Astrocyte (in vitro differentiated cells and primary cell): ENCODE measurements around the gene LRMDA. TPM values are rescaled to one million over a fixed set of nuclear protein-coding genes. Genes with fewer than 3 reads are reported as not detected.

Experiments used
- DNase-seq: peaks from one replicate; pipeline ENCODE4 v3.0.0-alpha.2; 2010; ENCODE audit warnings: low read depth
- FAIRE-seq: peaks from 2 replicates; lab custom pipeline; 2011; peaks lifted over from hg19 to GRCh38; lab: Jason Lieb, UNC
- H2AFZ ChIP-seq: 2 replicates; pipeline ENCODE4 v1.6.0; 2012; ENCODE audit warnings: low read depth, low read length, inconsistent platforms
- H3K27ac ChIP-seq: 2 replicates; pipeline ENCODE4 v1.5.1; 2011; ENCODE audit warnings: low read depth, low read length, inconsistent platforms
- H3K27me3 ChIP-seq: 2 replicates; pipeline ENCODE4 v1.6.0; 2011; ENCODE audit warnings: low read length, inconsistent platforms; ENCODE audit not compliant: insufficient read depth
- H3K36me3 ChIP-seq: 2 replicates; pipeline ENCODE4 v1.5.1; 2011; ENCODE audit warnings: low read length, inconsistent platforms; ENCODE audit not compliant: insufficient read depth
- H3K4me1 ChIP-seq: 2 replicates; pipeline ENCODE4 v1.5.1; 2011; ENCODE audit warnings: low read length, inconsistent platforms; ENCODE audit not compliant: insufficient read depth
- H3K4me2 ChIP-seq: 2 replicates; pipeline ENCODE4 v1.6.0; 2012; ENCODE audit warnings: low read length, inconsistent platforms
- H3K4me3 ChIP-seq: 2 replicates; pipeline ENCODE4 v1.5.1; 2011; ENCODE audit warnings: low read depth, mild to moderate bottlenecking, low read length, inconsistent platforms; ENCODE audit not compliant: insufficient read depth
- H3K79me2 ChIP-seq: 2 replicates; pipeline ENCODE4 v1.6.0; 2012; ENCODE audit warnings: mild to moderate bottlenecking, low read length, inconsistent platforms; ENCODE audit not compliant: insufficient read depth
- H3K9ac ChIP-seq: 2 replicates; pipeline ENCODE4 v1.6.0; 2012; ENCODE audit warnings: mild to moderate bottlenecking, low read length, inconsistent platforms
- H3K9me3 ChIP-seq: 2 replicates; pipeline ENCODE4 v1.5.1; 2012; ENCODE audit warnings: low read depth, mild to moderate bottlenecking, low read length, inconsistent platforms; ENCODE audit not compliant: insufficient read depth
- H4K20me1 ChIP-seq: 2 replicates; pipeline ENCODE4 v1.6.0; 2012; ENCODE audit warnings: low read length, inconsistent platforms; ENCODE audit not compliant: insufficient read depth
- H3K27ac Mint-ChIP-seq: one replicate; pipeline ENCODE4 v1.8.0; 2021; ENCODE audit warnings: mild to moderate bottlenecking, mixed read lengths; ENCODE audit not compliant: unreplicated experiment
- H3K27me3 Mint-ChIP-seq: one replicate; pipeline ENCODE4 v1.8.0; 2021; ENCODE audit warnings: low read depth, mixed read lengths; ENCODE audit not compliant: unreplicated experiment
- H3K36me3 Mint-ChIP-seq: one replicate; pipeline ENCODE4 v1.8.0; 2021; ENCODE audit warnings: low read depth, mixed read lengths; ENCODE audit not compliant: unreplicated experiment
- H3K4me1 Mint-ChIP-seq: one replicate; pipeline ENCODE4 v1.8.0; 2021; ENCODE audit warnings: low read depth, mixed read lengths; ENCODE audit not compliant: unreplicated experiment
- H3K4me3 Mint-ChIP-seq: one replicate; pipeline ENCODE4 v1.8.0; 2021; ENCODE audit warnings: mild to moderate bottlenecking, moderate library complexity, mixed read lengths; ENCODE audit not compliant: unreplicated experiment
- H3K9me3 Mint-ChIP-seq: one replicate; pipeline ENCODE4 v1.8.0; 2021; ENCODE audit warnings: mild to moderate bottlenecking, mixed read lengths; ENCODE audit not compliant: unreplicated experiment
- CTCF ChIP-seq: IDR thresholded peaks from 2 replicates; pipeline ENCODE4 v1.5.1; 2011; ENCODE audit warnings: low read depth, mild to moderate bottlenecking, inconsistent platforms, low read length, moderate library complexity; ENCODE audit not compliant: insufficient read depth
- EZH2 ChIP-seq: IDR thresholded peaks from 2 replicates; pipeline ENCODE4 v1.6.1; 2012; ENCODE audit warnings: mild to moderate bottlenecking, low read length, inconsistent platforms; ENCODE audit not compliant: insufficient read depth
- total RNA-seq: library from RNA; stranded (reverse); gene quantifications from 2 replicates; pipeline ENCODE4 v1.2.1, GENCODE V29; 2021

LRMDA gene
- total RNA-seq, 1 donor from 2014 or later, result 2.7 TPM

- Mint-ChIP-seq H3K9me3 (no peaks in the 10 kb centered on the region), H3K27ac (no peak overlapping the region), H3K36me3 (no peaks in the 10 kb centered on the region), H3K4me1 (no peaks in the 10 kb centered on the region), H3K27me3 (peaks cover 10% of the 10 kb centered on the region), H3K4me3 (no peak overlapping the region)
- no peak overlapping the region for H3K4me3 ChIP-seq
- FAIRE-seq (no peak), DNase-seq (peak; percentile 12)
- no peaks in the 10 kb centered on the region for H3K79me2 ChIP-seq
- H3K9ac ChIP-seq, result no peak overlapping the region
- no peaks in the 10 kb centered on the region for H3K36me3 ChIP-seq
- H4K20me1 ChIP-seq, result no peaks in the 10 kb centered on the region
- H3K4me2 ChIP-seq, result no peak overlapping the region
- H3K27me3 ChIP-seq, result peaks cover 3% of the 10 kb centered on the region
- H3K9me3 ChIP-seq, result no peaks in the 10 kb centered on the region
- TF ChIP-seq CTCF (no peak), EZH2 (no peak)
- no peak overlapping the region for H2AFZ ChIP-seq
- H3K4me1 ChIP-seq, result no peaks in the 10 kb centered on the region
- no peak overlapping the region for H3K27ac ChIP-seq
Observed at GRCh38 chr10:76248649-76249200, 817.3 kb downstream of the LRMDA start.

GRCh38 chr10:76251841-76252671, 820.6 kb downstream of the LRMDA start:
- peak; percentile 17 for FAIRE-seq

GRCh38 chr10:76252733-76253132, 821.3 kb downstream of the LRMDA start:
- H3K27me3 ChIP-seq, result no peaks in the 10 kb centered on the region
- H2AFZ ChIP-seq, result no peak overlapping the region
- Mint-ChIP-seq H3K27ac (no peak overlapping the region), H3K36me3 (no peaks in the 10 kb centered on the region), H3K9me3 (no peaks in the 10 kb centered on the region), H3K4me3 (no peak overlapping the region), H3K27me3 (no peaks in the 10 kb centered on the region), H3K4me1 (no peaks in the 10 kb centered on the region)
- H3K4me3 ChIP-seq, result no peak overlapping the region
- H3K27ac ChIP-seq, result no peak overlapping the region
- H4K20me1 ChIP-seq, result no peaks in the 10 kb centered on the region
- no peaks in the 10 kb centered on the region for H3K4me1 ChIP-seq
- DNase-seq, result no peak
- TF ChIP-seq EZH2 (no peak), CTCF (no peak)
- no peak overlapping the region for H3K4me2 ChIP-seq
- no peaks in the 10 kb centered on the region for H3K9me3 ChIP-seq
- no peaks in the 10 kb centered on the region for H3K36me3 ChIP-seq
- FAIRE-seq, result no peak
- no peaks in the 10 kb centered on the region for H3K79me2 ChIP-seq
- H3K9ac ChIP-seq, result no peak overlapping the region

More at GRCh38 chr10:76251841-76252671, 820.6 kb downstream of the LRMDA start:
- Histone ChIP-seq H3K79me2 (no peaks in the 10 kb centered on the region), H3K9ac (no peak overlapping the region), H3K4me3 (no peak overlapping the region), H3K27me3 (no peaks in the 10 kb centered on the region), H3K4me2 (no peak overlapping the region), H3K36me3 (no peaks in the 10 kb centered on the region), H2AFZ (no peak overlapping the region), H3K27ac (no peak overlapping the region), H4K20me1 (no peaks in the 10 kb centered on the region), H3K4me1 (no peaks in the 10 kb centered on the region), H3K9me3 (no peaks in the 10 kb centered on the region)
- Mint-ChIP-seq H3K4me1 (no peaks in the 10 kb centered on the region), H3K27ac (no peak overlapping the region), H3K36me3 (no peaks in the 10 kb centered on the region), H3K9me3 (no peaks in the 10 kb centered on the region), H3K27me3 (peaks cover under 1% of the 10 kb centered on the region), H3K4me3 (no peak overlapping the region)
- DNase-seq, result peak; percentile 99
- TF ChIP-seq EZH2, result no peak
